ENCODE data around the gene WDR37. TPM values are rescaled to one million over a fixed set of nuclear protein-coding genes. Genes with fewer than 3 reads are reported as not detected.
A peak's percentile ranks its signal among the peaks of the same experiment; 100 is the strongest.

WDR37 gene
- total RNA-seq, 2 donors from 2014 or later, result 16.9 to 20.0 TPM

DNA sequence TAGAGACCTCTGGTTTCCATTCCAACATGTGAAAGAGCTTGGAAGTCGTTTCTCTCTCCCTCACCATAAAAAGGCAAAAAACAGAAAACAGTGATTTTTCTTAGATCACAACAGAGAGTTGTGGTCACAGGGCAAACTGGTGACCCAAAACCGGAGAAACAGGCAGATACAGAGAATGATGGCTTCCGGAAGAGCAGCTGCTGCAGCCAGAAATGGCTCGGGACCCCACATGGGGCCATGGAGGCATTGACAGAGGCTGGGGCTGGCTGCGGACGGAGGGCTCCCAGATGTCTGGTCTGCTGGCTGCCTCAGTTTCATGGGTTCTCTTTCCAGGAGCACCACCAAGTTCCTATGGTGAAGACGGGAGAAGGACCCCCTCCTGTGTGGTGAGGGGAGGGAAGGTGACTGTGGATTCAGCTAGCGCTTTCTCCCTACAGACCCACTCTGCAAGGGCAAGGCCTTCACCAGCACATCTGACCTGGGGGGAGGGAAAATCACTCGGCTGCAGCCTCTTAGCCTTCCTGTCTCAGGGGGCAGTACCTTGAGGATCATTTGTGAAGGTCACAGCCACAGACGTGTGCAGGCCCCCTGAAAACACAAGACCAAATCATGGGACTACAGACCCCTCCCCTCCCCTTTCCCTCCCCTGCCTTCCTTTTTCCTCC lies 81.4 kb downstream of the WDR37 start:
- DNase-seq (no peak), ATAC-seq (no peak)
- intact Hi-C loops (cut with DNase I, micrococcal nuclease), result no loop called here

DNA sequence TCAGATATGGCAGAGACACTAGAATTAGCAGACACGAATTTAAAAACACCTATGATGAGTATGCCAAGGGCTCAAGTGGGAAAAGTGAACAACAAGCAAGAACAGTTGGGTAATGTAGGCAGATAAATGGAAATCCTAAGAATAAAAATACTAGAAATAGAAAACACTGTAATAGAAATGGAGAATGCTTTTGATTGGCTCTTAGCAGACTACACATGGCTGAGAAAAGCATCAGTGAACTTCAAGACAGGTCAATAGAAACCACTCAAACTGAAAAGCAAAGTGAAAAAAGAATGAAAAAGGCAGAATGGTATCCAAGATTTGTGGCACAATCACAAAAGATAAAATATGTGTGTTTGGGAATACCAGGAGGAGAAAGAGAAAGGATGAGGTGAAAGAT lies 82.3 kb downstream of the WDR37 start:
- intact Hi-C loops (cut with DNase I, micrococcal nuclease), result no loop called here

DNA sequence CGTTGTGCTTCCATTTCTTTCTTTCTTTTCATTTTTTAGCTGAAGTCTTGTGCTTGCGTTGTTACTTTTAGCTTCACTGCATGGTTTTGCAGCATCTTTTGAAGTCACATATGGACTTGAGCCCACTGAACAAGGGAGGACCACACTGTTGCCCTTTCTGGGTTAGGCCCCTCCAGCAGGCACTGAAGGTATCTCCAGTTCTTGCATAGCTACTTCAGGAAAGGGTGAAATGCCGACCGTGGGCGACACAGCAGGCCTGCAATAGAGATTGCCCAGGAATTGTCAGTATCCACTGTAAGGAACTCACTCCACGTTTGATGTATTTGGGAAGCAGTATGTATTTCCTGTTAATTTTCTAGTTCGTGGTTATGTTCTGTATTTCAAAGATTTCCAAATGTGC lies 85.1 kb downstream of the WDR37 start:
- ATAC-seq (no peak), DNase-seq (no peak)
- intact Hi-C loops (cut with DNase I, micrococcal nuclease), result no loop called here

More for the DNA sequence above, 82.3 kb downstream of the WDR37 start:
- ATAC-seq, result no peak
- no peak for DNase-seq

DNA sequence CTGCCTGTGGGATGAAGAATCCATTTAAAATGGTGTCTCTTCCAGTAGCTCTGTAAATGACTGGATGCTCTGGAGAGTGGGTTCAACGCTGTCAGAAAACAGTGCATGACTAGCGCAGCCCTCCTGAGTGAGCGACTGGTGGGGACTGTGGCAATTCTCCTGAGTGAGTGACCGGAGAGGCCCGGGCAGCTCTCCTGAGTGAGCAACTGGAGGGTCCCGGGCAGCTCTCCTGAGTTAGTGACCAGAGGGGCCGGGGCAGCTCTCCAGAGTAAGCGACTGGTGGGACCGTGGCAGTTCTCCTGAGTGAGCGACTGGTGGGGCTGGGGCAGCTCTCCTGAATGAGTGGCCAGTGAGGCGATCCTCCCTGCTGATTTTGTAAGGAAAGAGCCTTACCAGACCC lies 85.5 kb downstream of the WDR37 start:
- intact Hi-C loops (cut with DNase I, micrococcal nuclease), result no loop called here
- DNase-seq (no peak), ATAC-seq (no peak)

DNA sequence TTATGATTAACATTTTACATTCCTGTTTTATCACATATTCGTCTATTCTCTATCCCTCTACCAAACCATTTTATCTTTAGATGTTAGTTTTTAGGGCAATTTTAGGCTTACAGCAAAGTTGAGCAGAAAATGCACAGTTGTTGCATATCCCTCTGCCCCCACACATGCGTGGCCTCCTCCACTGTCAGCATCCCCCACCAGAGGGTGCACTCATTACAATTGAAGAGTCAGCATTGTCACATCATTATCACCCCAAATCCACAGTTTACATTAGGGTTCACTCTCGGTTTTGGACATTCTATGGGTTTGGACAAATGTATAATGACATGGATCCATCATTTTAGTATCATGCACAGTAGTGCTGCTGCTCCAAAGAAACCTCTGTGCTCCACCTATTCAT lies 86.4 kb downstream of the WDR37 start:
- DNase-seq, result no peak
- intact Hi-C loops (cut with DNase I, micrococcal nuclease), result no loop called here
- no peak for ATAC-seq

DNA sequence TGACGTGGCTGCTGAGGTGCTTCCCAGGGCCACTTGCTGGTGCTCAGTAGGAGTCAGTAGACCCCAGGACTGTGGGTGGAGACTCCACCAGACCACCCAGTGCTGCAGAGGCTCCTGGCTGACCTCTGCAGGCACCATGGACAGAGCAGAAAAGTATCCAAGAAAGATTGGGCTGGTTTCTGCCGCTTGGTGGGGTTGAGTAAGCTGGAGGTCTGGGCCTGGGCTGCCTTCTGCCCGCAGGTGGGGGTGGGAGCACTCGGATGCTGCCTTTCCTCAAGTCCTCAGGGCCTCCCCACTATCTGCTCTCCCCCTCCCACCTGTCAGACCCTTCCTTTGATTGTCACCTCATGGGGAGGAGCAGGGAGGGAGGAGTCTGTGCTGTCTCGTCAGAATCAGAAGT lies 91.6 kb downstream of the WDR37 start:
- intact Hi-C loops (cut with DNase I, micrococcal nuclease), result no loop called here
- no peak for ATAC-seq
- no peak for DNase-seq

DNA sequence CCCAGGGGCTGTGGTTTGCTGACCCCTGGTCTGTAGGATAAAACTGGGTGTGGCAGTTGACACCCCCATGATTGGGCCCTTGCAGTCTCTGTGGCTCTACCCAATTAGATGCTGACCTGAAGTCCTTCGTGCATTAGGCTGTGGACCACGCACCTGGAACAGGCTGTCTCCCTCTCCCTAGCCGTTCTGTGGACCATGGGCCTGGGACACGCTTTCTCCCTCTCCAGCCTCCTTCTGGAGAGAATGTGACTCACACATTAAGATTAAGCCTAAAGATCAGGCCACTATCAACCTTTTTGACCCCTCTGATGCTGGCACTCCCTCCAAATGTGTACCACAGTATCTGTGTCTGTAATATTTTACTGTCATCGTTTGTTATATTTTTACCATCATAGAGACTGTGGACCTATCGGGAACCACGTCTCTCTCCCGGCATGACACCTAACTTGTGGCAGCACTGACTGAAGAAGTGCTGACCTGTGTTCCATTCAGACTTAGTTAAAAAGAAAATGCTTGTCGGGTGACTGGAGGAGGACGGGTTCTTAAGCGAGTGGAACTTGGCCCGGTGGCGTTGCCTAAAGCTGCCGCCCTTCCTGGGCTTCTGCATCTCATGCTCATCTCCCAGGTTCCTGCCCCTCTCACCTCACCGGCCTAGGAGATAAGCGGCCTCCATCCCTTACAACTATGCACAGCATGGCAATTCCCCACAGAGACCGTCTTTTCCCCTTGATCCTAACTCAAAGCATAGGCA lies 92.8 kb downstream of the WDR37 start:
- ATAC-seq, result no peak
- DNase-seq, result no peak
- intact Hi-C loops (cut with DNase I, micrococcal nuclease), result no loop called here

DNA sequence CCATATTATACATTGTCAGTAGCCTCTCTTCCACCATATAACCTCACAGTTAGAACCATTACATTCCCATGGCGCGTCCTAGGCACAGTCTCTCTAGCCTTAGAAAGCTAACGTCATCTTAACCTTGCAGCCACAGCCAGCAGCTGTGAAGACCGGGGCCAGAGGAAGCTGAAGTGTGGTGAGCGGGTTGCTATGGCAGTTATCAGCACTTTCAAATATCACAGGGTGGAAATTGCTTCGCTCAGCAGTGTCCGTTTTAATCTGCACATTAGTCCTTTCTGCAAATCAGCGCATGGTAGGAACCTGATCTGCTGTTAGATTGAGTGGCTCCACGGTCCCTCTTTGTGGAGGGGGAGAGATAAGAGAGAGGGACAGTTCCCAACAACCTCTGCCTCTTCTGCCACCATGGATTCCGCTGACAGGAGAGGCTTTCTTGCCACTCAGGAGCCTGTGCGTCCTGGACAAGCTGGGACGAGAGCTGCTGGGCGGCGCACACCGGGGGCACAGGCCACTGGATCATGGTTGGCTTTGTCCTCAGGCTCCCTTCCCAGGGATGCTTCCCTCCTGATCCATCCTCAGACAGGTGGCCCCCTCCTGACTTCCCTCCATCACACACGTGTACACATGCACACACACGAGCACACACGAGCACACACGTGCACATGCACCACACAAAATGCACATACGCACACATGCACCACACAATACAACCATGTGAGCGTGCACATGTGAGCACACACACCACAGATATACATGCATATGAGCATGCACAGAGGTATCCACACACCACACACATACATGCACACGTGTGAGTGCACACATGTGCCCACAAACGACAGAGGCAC lies 93.8 kb downstream of the WDR37 start:
- peak in 1 of 2 donors; percentile 31 for DNase-seq
- intact Hi-C loops (cut with DNase I, micrococcal nuclease), result no loop called here
- peak; percentile 88 for ATAC-seq

DNA sequence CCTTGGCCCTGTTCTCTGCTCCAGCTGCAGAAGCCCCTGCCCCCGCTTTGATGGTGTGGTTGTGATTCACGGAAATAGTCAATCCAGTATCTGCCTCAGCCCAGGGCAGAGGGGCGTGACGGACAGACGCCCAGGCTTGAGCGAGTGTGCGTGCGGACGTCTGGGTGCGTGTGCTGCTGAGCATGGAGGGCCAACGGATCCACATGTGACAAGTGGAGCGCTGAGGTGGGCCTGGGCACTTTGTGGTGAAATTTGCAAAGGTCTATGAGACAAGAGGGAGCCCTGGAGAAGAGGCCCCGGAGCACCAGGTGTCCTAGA lies 94.4 kb downstream of the WDR37 start:
- no peak for ATAC-seq
- DNase-seq, result no peak
- intact Hi-C loops (cut with DNase I, micrococcal nuclease), result no loop called here

DNA sequence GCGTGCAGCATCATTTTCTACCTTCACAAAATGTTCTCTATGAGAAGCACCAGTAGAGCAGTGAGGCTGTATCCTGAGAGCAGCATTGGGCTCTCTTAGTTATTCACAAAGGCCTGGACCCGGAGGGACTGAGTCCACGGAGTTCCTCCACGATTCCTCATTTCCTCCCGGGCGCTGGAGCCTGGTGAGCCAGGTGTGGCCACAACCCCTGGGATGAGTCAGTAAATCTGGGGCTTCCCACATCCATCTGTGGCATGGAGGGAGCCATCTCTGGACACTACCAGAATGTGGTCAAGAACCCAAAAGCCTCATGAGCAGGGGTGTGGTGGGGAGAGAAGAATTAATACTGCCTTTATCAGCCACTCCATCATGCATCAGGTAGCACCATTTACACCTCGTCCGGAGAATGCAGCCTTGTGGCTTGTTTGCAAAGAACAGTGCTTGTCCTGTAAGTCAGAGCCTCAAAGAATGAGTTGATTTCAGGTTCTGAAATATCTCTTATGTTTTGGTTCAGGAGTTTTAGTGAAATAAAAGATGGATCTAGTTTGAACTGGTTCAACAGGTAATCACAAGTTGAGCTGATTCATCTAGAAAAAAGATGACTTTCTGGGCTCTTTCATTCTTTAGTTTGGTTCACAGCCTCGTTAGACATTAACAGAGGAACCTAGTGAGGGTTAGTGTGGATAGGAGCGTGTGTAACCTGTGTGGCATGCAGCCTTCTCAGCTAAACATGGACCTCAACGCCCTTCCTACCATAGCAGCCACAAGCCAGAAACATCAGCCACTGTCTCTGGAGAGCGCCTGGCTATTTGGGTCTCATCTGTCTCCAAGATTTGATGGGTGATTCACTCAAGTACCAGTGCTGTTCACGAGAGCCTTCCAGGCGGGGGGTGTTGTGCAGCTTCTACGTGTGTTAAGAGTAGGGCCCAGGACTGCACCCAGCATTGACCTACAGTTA lies 95.2 kb downstream of the WDR37 start:
- no peak for DNase-seq
- no peak for ATAC-seq
- intact Hi-C loops (cut with DNase I, micrococcal nuclease), result no loop called here

DNA sequence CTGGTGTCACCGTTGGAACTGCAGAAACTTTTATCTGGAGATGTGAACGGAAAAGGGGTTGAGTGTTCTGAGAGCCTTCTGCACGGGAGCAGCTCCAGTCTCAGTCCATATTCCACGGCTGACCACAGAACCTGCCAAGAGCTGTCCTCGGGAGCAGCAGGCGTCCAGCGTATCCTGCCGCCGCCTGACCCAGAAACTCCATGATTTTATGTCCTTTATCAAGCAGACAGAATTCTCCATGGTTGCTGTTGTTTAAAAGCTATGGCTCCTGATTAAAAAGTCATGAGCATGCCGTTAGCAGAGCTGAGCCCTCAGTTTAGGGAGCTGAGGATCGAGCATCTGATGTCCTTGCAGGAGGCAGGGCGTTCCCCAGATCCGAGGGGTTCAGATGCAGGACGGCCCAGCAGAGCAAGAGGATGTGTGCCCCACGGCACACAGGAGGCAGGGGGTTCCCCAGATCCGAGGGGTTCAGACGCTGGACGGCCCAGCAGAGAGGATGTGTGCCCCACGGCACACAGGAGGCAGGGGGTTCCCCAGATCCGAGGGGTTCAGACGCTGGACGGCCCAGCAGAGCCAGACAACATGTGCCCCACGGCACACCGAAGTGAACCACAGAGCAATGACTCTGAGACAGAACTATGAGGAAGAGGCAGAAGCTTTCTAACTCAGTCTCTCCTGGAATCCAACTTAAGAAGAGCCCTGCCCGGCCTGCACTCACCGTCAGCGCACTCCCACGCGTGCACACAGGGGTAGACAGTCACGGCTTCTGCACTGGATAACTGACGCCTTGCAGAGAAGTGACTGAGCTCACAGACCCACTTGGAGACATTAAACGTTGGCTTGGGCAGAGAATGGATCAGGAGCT lies 96.4 kb downstream of the WDR37 start:
- intact Hi-C loops (cut with DNase I, micrococcal nuclease), result no loop called here
- ATAC-seq, result no peak
- DNase-seq, result no peak

DNA sequence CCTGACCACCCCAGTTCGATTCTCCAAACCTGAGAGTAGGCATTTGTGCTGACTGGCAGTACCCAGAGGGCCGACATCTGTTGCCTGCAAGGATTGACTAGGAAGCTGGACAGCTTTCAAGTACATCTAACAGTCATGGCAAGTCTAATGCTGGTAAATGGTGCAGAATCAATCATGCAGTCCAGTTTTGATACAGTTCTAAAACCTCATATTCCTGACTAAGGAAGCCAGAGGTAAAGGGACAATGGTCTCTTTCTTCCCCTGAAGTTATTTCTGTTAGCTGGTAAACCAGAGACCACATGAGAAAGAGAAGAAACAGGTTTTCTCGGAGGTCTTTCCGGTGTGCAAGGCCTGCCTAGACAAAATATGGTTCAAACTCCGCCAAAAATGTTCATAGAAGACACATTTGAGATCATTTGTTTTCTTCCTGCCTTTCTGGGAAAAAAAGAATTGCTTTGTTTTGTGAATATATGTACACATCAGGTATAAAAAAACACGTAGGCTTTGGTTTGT lies 97.1 kb downstream of the WDR37 start:
- DNase-seq, result no peak
- no peak for ATAC-seq
- intact Hi-C loops (cut with DNase I, micrococcal nuclease), result no loop called here

DNA sequence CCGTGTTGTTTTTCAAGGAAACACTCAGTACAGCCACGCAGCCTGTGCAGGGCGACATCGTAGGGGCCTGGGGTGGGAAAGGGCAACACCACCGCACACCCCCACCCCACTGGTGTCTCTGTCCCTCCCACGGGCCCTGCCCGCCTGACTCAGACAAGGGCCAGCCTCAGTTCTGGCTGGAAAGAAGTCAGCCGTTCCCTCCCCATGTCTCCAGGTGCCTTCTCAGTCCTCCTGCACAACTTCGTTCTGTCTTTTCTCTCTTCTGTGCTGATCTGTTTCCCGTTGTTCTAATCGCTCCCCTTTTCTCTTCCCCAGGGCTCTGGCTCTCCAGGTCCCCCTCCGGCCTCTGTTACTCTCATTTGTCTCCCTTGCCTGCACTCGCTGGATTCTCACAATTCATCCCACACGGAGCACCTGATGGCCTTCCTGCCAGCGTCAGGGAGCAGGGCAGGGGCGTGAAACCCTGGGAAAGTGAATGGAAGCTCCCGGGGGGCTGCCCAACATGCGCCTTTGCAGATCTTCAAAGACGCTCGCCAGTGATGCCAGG lies 97.7 kb downstream of the WDR37 start:
- DNase-seq (no peak), ATAC-seq (no peak)
- intact Hi-C loops (cut with DNase I, micrococcal nuclease), result no loop called here

DNA sequence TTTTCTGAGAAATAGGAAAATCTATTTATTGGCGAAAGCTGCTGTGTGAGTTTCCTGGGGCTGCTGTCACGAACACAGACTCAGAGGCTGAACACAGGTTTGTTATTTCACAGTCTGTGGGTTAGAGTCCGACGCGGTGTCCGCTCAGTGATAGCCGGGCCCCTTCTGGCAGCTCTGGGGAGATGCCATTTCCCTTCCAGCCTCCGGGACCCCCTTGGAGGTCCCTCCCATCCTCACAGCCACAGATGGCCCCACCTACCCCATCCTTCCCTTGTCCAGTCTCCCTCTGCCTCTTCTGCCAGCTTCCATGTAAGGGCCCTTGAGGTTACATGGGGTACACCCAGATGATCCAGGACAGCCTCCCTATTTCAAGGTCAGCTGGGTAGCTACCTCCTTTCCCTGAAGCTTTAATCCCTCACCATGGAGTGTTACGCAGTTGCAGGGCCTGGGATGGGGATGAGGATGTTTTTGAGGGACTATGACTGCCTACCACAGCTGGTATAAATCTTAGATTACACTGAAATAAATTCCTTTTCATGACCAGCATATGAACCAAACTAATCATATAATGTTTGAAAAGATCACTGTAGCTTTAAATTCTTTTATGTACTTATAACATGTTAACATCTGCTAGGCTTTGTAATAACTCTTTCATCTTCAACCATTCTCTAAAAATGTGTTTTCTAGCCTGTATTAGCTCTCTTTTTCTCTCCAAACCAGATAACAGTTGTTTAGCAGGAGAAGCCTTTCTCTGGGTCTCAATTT lies 98.5 kb downstream of the WDR37 start:
- no peak for DNase-seq
- intact Hi-C loops (cut with DNase I, micrococcal nuclease), result no loop called here

DNA sequence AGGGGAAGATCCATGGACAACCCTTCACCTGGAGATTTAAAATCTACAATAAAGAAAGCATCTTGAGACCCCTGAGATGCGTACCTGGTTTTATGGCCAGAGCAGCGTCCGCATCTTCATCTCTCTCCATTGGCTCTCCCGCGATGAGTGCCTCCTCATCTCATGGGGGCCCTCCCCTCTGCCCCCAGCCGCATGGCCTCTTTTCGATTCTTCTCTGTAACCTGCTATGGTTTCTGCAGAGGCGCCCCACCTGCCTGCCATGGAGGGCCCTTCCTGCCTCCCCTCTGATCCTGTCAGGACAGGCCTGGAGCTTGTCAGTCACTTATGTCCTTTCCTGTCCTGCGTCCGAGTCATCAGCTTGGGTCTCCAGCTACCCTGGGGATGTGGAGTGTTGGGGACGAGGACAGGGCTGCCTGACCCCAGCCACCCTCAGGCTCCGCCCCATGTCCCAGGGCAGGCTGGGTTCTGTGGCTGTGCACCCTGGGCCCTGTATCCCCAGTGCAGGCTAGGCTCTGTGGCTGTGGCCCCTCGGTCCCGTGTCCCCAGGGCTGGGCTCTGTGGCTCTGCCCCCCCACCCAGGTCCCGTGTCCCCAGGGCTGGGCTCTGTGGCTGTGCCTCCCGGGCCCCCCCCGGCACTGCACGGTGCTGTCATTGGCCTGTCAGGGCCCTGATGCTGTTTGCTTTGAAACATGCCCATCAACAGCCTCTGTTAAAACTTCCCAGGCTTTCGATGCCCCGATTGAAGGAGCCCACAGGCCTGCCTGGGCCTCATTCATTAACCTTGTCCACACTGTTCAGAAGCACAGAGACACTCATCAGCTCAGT lies 99.8 kb downstream of the WDR37 start:
- intact Hi-C loops (cut with DNase I, micrococcal nuclease), result no loop called here
- DNase-seq, result no peak
- no peak for ATAC-seq

More for the DNA sequence above, 98.5 kb downstream of the WDR37 start:
- no peak for ATAC-seq

DNA sequence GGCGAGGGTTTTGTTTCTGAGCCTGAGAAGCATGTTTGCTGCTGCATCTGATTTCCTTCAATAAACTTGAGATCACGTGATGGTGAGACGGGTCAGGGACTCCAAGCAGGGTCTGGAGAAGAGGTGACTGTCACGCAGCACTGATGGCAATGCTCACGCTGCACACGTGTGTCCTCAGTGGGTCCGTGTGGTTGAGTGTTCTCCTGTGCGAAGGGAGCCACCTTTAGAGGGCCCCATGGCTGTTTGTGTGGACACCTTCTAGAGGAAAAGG lies 100.4 kb downstream of the WDR37 start:
- ATAC-seq (no peak), DNase-seq (no peak)
- intact Hi-C loops (cut with DNase I, micrococcal nuclease), result no loop called here
